IPS-NIHi7 (cell line): Measurements from ENCODE around the gene TSPAN5.

Experiments
- DNase-seq: peaks from one replicate; pipeline ENCODE4 v3.0.0; 2012; ENCODE audit warnings: mixed read lengths; ENCODE audit errors: extremely low spot score

Gene TSPAN5

GRCh38 chr4:98643755-98644154 lies 14.7 kb downstream of the TSPAN5 start:
- no peak for DNase-seq

- DNase-seq, result no peak
Observed at GRCh38 chr4:98642991-98643426, 15.4 kb downstream of the TSPAN5 start.

- no peak for DNase-seq
Observed at GRCh38 chr4:98641906-98642668, 16.3 kb downstream of the TSPAN5 start.

- no peak for DNase-seq
Observed at GRCh38 chr4:98641376-98641775, 17.0 kb downstream of the TSPAN5 start.

- DNase-seq, result no peak
Observed at GRCh38 chr4:98639523-98639922, 18.9 kb downstream of the TSPAN5 start.

GRCh38 chr4:98639108-98639507 lies 19.3 kb downstream of the TSPAN5 start:
- DNase-seq, result no peak

- no peak for DNase-seq
Observed at GRCh38 chr4:98638661-98639060, 19.8 kb downstream of the TSPAN5 start.

- DNase-seq, result no peak
Observed at GRCh38 chr4:98634061-98634460, 24.4 kb downstream of the TSPAN5 start.

GRCh38 chr4:98633159-98633558 lies 25.3 kb downstream of the TSPAN5 start:
- no peak for DNase-seq

GRCh38 chr4:98632258-98632657 lies 26.2 kb downstream of the TSPAN5 start:
- DNase-seq, result no peak

GRCh38 chr4:98631506-98631905 lies 26.9 kb downstream of the TSPAN5 start:
- DNase-seq, result no peak

- peak; percentile 49 for DNase-seq
Observed at GRCh38 chr4:98630737-98631454, 27.5 kb downstream of the TSPAN5 start.

GRCh38 chr4:98627531-98628257 lies 30.7 kb downstream of the TSPAN5 start:
- DNase-seq, result no peak

GRCh38 chr4:98626350-98626749 lies 32.1 kb downstream of the TSPAN5 start:
- DNase-seq, result peak; percentile 63

- DNase-seq, result no peak
Observed at GRCh38 chr4:98625920-98626319, 32.5 kb downstream of the TSPAN5 start.

GRCh38 chr4:98625399-98625798 lies 33.0 kb downstream of the TSPAN5 start:
- no peak for DNase-seq

GRCh38 chr4:98624642-98625041 lies 33.8 kb downstream of the TSPAN5 start:
- no peak for DNase-seq

GRCh38 chr4:98624144-98624543 lies 34.3 kb downstream of the TSPAN5 start:
- no peak for DNase-seq

- no peak for DNase-seq
Observed at GRCh38 chr4:98623126-98623802, 35.1 kb downstream of the TSPAN5 start.

- no peak for DNase-seq
Observed at GRCh38 chr4:98620087-98620784, 38.2 kb downstream of the TSPAN5 start.

- no peak for DNase-seq
Observed at GRCh38 chr4:98619180-98619579, 39.2 kb downstream of the TSPAN5 start.
